Endodermal cell (in vitro differentiated cells): ENCODE results near the gene RTP2. TPM values are rescaled to one million over a fixed set of nuclear protein-coding genes. Genes with fewer than 3 reads are reported as not detected.

Experiments
- DNase-seq: peaks from one replicate; pipeline ENCODE4 v3.0.0-alpha.2; 2017
- H3K27ac ChIP-seq: 2 replicates; pipeline ENCODE4 v1.5.1; 2013; ENCODE audit warnings: mild to moderate bottlenecking, low read depth, low read length, moderate library complexity
- H3K27me3 ChIP-seq: 2 replicates; pipeline ENCODE4 v1.6.1; 2013; ENCODE audit warnings: mild to moderate bottlenecking, low read length, moderate library complexity; ENCODE audit not compliant: insufficient read depth, control insufficient read depth, poor library complexity, severe bottlenecking
- H3K36me3 ChIP-seq: 2 replicates; pipeline ENCODE4 v1.7.0; 2013; ENCODE audit warnings: mild to moderate bottlenecking, low read length, moderate library complexity; ENCODE audit not compliant: control insufficient read depth, insufficient read depth
- H3K4me1 ChIP-seq: one replicate; pipeline ENCODE4 v1.7.0; 2013; ENCODE audit warnings: low read length; ENCODE audit not compliant: control insufficient read depth, insufficient read depth
- H3K4me3 ChIP-seq: 2 replicates; pipeline ENCODE4 v1.5.1; 2013; ENCODE audit warnings: mild to moderate bottlenecking, low read length, moderate library complexity
- H3K9ac ChIP-seq: 2 replicates; pipeline ENCODE4 v1.6.1; 2013; ENCODE audit warnings: mild to moderate bottlenecking, low read length, moderate library complexity; ENCODE audit not compliant: poor library complexity, severe bottlenecking; ENCODE audit errors: extremely low read depth
- H3K9me3 ChIP-seq: 2 replicates; pipeline ENCODE4 v1.6.1; 2013; ENCODE audit warnings: mild to moderate bottlenecking, low read length, moderate library complexity; ENCODE audit not compliant: control insufficient read depth
- H3K27ac Mint-ChIP-seq: 2 replicates; pipeline ENCODE4 v1.8.0; 2020; ENCODE audit warnings: mixed read lengths
- H3K27me3 Mint-ChIP-seq: 2 replicates; pipeline ENCODE4 v1.8.0; 2021; ENCODE audit warnings: mild to moderate bottlenecking, mixed read lengths; ENCODE audit not compliant: insufficient read depth
- H3K36me3 Mint-ChIP-seq: 2 replicates; pipeline ENCODE4 v1.8.0; 2020; ENCODE audit warnings: low read depth, mixed read lengths
- H3K4me1 Mint-ChIP-seq: 2 replicates; pipeline ENCODE4 v1.8.0; 2020; ENCODE audit warnings: mixed read lengths
- H3K4me3 Mint-ChIP-seq: 2 replicates; pipeline ENCODE4 v1.8.0; 2020; ENCODE audit warnings: mild to moderate bottlenecking, moderate library complexity, mixed read lengths
- H3K9me3 Mint-ChIP-seq: 2 replicates; pipeline ENCODE4 v1.8.0; 2020; ENCODE audit warnings: mild to moderate bottlenecking, mixed read lengths
- WGBS, 2 experiments: methylation state at CpG; one replicate each; pipeline versions ENCODE4 v1.1.5 to v1.1.7; 2013; ENCODE audit warnings: missing lambda C conversion rate in 2 of 2, mixed read lengths in 1 of 2; ENCODE audit not compliant: insufficient coverage in 1 of 2, insufficient read length in 1 of 2; 5-methylcytosine and 5-hydroxymethylcytosine counted together
- total RNA-seq, 2 donors: library from RNA; stranded (reverse); fragmentation: NEBNext Ultra II Directional in 1 of 2; extraction: Animal tissue kit (Norgen Biotek cat#: 25700) in 1 of 2; gene quantifications; 2 replicates in 1 of 2; 3 replicates in 1 of 2; pipeline ENCODE4 v1.2.1, GENCODE V29; 2021
- TF ChIP-seq, protein P1 (sequence below): fragments of 200-600 bp; sonication (generic); conservative IDR thresholded peaks from 2 replicates; pipeline ENCODE4 v1.5.0; 2021; ENCODE audit warnings: antibody characterized with exemption, mild to moderate bottlenecking

RTP2 gene
- total RNA-seq, 2 donors from 2014 or later = not detected

DNA sequence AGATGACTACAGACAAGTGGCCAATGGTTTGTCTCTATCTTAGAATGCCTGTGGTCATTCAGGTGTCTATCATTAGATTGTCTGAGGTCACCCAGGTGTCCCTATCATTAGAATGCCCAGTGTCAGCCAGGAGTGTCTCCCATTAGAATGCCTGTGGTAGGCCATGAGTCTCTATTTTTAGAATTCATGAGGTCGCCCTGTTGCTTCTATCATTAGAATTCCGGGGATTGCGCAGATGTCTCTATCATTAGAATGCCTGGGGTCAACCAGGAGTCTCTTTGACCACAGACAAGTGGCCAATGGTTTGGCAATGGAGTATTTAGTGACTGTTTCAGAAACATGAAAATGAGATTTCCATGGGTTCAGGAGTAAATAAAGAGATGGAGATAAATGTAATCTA is 7.6 kb downstream of the RTP2 start:
- no peak overlapping the region for H3K27ac ChIP-seq
- WGBS, 2 experiments = 76 to 80% methylated on average over 3 of the region's 3 CpGs
- H3K27me3 ChIP-seq = no peaks in the 10 kb centered on the region
- no peaks in the 10 kb centered on the region for H3K4me1 ChIP-seq
- H3K4me3 ChIP-seq = no peak overlapping the region
- TF ChIP-seq, protein P1, sequence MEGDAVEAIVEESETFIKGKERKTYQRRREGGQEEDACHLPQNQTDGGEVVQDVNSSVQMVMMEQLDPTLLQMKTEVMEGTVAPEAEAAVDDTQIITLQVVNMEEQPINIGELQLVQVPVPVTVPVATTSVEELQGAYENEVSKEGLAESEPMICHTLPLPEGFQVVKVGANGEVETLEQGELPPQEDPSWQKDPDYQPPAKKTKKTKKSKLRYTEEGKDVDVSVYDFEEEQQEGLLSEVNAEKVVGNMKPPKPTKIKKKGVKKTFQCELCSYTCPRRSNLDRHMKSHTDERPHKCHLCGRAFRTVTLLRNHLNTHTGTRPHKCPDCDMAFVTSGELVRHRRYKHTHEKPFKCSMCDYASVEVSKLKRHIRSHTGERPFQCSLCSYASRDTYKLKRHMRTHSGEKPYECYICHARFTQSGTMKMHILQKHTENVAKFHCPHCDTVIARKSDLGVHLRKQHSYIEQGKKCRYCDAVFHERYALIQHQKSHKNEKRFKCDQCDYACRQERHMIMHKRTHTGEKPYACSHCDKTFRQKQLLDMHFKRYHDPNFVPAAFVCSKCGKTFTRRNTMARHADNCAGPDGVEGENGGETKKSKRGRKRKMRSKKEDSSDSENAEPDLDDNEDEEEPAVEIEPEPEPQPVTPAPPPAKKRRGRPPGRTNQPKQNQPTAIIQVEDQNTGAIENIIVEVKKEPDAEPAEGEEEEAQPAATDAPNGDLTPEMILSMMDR = no peak
- DNase-seq = no peak
- no peaks in the 10 kb centered on the region for H3K36me3 ChIP-seq
- no peaks in the 10 kb centered on the region for H3K9me3 Mint-ChIP-seq
- H3K27me3 Mint-ChIP-seq = peaks cover 4% of the 10 kb centered on the region
- no peaks in the 10 kb centered on the region for H3K9me3 ChIP-seq
- H3K36me3 Mint-ChIP-seq = no peaks in the 10 kb centered on the region
- H3K27ac Mint-ChIP-seq = no peak overlapping the region
- no peak overlapping the region for H3K4me3 Mint-ChIP-seq
- H3K9ac ChIP-seq = no peak overlapping the region
- H3K4me1 Mint-ChIP-seq = no peaks in the 10 kb centered on the region

DNA sequence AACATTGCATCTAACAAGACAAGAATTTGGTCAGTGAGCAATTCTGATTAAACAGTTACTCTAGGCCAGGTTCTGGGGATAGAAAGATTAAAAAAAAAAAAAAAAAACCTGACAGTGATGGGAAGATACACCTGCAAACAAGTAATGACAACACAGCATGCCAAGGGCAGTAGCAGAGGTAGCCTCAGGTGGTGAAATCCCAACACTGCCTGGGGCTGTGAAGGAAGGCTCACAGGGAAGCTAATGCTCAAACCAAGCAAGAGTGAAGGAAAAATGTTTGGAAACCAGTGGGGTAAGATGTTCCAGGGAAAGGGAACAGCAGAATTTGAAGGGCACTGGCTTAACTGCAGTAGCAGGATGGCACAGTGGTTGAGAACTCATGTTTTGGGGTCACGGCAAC is 8.9 kb downstream of the RTP2 start:
- TF ChIP-seq, protein P1 = no peak
- Mint-ChIP-seq H3K27me3 (peaks cover 4% of the 10 kb centered on the region), H3K9me3 (no peaks in the 10 kb centered on the region), H3K27ac (no peak overlapping the region), H3K36me3 (no peaks in the 10 kb centered on the region), H3K4me3 (no peak overlapping the region), H3K4me1 (no peaks in the 10 kb centered on the region)
- Histone ChIP-seq H3K27me3 (no peaks in the 10 kb centered on the region), H3K4me3 (no peak overlapping the region), H3K9ac (no peak overlapping the region), H3K36me3 (no peaks in the 10 kb centered on the region), H3K27ac (no peak overlapping the region), H3K9me3 (no peaks in the 10 kb centered on the region), H3K4me1 (no peaks in the 10 kb centered on the region)
- WGBS, 2 experiments = 100% methylated on average over 1 of the region's 1 CpG
- no peak for DNase-seq

DNA sequence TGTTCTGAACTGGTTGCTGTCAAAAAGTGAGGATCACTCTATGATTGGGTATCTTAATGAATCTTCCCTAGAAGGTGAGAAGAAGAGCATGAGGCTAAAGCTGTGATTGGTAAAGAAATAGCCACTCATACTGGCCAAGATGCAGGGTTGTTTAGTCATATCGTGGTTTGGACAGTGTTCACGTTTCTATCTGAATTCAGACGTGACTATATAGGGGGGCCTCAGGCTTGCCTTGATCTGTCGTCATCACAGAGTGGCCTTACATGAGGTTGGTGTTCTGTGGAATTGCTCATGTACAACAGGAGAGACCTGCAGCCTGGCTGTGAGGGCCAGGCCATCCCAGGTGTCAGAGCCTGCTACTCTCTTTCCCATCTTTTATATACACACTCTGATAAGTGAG is 12.4 kb downstream of the RTP2 start:
- no peak overlapping the region for H3K27ac Mint-ChIP-seq
- Histone ChIP-seq H3K9me3 (peaks cover 19% of the 10 kb centered on the region), H3K4me1 (no peaks in the 10 kb centered on the region), H3K27ac (no peak overlapping the region), H3K27me3 (no peaks in the 10 kb centered on the region), H3K4me3 (no peak overlapping the region), H3K36me3 (no peaks in the 10 kb centered on the region), H3K9ac (no peak overlapping the region)
- H3K27me3 Mint-ChIP-seq = no peaks in the 10 kb centered on the region
- TF ChIP-seq, protein P1 = no peak
- 90 to 94% methylated on average over 3 to 4 of the region's 4 CpGs for WGBS, 2 experiments
- no peaks in the 10 kb centered on the region for H3K4me1 Mint-ChIP-seq
- H3K4me3 Mint-ChIP-seq = no peak overlapping the region
- peaks cover 22% of the 10 kb centered on the region for H3K9me3 Mint-ChIP-seq
- H3K36me3 Mint-ChIP-seq = no peaks in the 10 kb centered on the region
- no peak for DNase-seq
